ENCODE results near the gene HSF4.
A peak's percentile ranks its signal among the peaks of the same experiment; 100 is the strongest.

Gene HSF4

DNA sequence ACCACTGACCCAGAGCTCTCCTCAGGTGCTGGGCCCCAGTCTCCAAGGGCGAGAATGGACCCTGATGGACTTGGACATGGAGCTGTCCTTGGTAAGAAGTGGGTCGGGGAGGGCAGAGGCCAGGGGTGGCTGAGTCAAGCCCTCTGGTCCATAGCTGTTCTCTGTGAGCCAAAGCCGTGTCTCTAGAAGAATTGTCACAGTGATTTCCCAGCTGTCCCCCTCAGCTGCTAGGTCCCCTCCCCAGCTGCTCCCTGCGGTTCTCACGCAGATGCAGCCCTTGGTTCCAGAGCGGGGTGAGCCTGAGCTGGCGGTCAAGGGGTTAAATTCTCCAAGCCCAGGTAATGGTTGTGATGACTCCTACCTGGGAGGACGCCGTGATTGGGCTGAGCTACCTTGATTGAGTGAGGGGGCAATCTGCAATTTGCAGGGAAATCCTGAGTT is 4.5 kb downstream of the HSF4 start:
- no peaks in the 10 kb centered on the region for H3F3A ChIP-seq (ENCODE audit: low read depth)
- TF ChIP-seq EZH2phosphoT487 (IDR thresholded peaks at IDR 0.05; ENCODE audit: borderline replicate concordance) = no peak
- TF ChIP-seq, protein P1, sequence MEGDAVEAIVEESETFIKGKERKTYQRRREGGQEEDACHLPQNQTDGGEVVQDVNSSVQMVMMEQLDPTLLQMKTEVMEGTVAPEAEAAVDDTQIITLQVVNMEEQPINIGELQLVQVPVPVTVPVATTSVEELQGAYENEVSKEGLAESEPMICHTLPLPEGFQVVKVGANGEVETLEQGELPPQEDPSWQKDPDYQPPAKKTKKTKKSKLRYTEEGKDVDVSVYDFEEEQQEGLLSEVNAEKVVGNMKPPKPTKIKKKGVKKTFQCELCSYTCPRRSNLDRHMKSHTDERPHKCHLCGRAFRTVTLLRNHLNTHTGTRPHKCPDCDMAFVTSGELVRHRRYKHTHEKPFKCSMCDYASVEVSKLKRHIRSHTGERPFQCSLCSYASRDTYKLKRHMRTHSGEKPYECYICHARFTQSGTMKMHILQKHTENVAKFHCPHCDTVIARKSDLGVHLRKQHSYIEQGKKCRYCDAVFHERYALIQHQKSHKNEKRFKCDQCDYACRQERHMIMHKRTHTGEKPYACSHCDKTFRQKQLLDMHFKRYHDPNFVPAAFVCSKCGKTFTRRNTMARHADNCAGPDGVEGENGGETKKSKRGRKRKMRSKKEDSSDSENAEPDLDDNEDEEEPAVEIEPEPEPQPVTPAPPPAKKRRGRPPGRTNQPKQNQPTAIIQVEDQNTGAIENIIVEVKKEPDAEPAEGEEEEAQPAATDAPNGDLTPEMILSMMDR (conservative IDR thresholded peaks at IDR 0.05; ENCODE audit: low read length) = no peak
- peaks cover 23% of the 10 kb centered on the region for H3K4me1 ChIP-seq (ENCODE audit: insufficient read depth, low read length, poor library complexity, severe bottlenecking)
- H2AFZ ChIP-seq (ENCODE audit: low read length) = no peak overlapping the region
- H3K9ac ChIP-seq (ENCODE audit: low read depth, low read length, poor library complexity, severe bottlenecking) = peak overlapping the region; percentile 76
- H4K20me1 ChIP-seq (ENCODE audit: insufficient read depth, low read length, poor library complexity, severe bottlenecking) = no peaks in the 10 kb centered on the region
- peak overlapping the region; percentile 82 for H3K4me3 ChIP-seq (ENCODE audit: low read length, poor library complexity, severe bottlenecking)
- no peaks in the 10 kb centered on the region for H3K9me3 ChIP-seq (ENCODE audit: insufficient read depth, low read depth, low read length)
- H3K4me2 ChIP-seq (ENCODE audit: low read depth, low read length, poor library complexity, severe bottlenecking) = peak overlapping the region; percentile 99
- H3K9me2 ChIP-seq (replicated peaks; ENCODE audit: low read depth, low read length) = no peaks in the 10 kb centered on the region
- no peaks in the 10 kb centered on the region for H3K36me3 ChIP-seq (ENCODE audit: insufficient read depth, low read length)
- H3K79me2 ChIP-seq (ENCODE audit: insufficient read depth, low read length) = no peaks in the 10 kb centered on the region
- H3K27me3 ChIP-seq (ENCODE audit: insufficient read depth, low read length, poor library complexity, severe bottlenecking) = no peaks in the 10 kb centered on the region

DNA sequence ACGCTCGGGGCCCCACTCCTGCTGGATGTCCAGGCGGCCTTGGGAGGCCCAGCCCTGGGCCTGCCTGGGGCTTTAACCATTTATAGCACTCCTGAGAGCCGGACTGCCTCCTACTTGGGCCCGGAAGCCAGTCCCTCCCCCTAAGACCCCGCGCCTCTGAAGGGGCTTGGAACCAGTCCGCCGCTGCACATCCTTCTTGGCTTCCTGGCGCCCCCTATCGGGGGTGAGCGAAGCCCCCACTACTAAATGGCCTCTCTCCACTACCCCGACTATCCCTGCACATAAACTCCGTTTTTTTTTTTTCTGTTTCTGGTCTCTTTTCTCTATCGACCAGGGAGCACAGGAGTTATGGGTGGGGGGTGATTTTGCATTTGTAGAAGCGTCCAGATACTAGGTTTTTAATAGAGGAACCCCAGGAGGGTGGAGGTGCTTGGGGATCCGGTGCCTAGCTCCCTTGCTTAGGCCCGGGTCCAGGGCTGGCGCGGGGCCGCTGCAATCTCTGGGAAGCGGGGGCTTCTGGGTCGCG is 5.2 kb downstream of the HSF4 start:
- H3K36me3 ChIP-seq (ENCODE audit: insufficient read depth, low read length) = no peaks in the 10 kb centered on the region
- H3K9me2 ChIP-seq (replicated peaks; ENCODE audit: low read depth, low read length) = no peaks in the 10 kb centered on the region
- no peaks in the 10 kb centered on the region for H3K9me3 ChIP-seq (ENCODE audit: insufficient read depth, low read depth, low read length)
- no peaks in the 10 kb centered on the region for H3F3A ChIP-seq (ENCODE audit: low read depth)
- peaks cover 2% of the 10 kb centered on the region; the same call in 1 of the 2 replicates for H3K79me2 ChIP-seq (ENCODE audit: insufficient read depth, low read length)
- peak overlapping the region; percentile 99 for H3K4me2 ChIP-seq (ENCODE audit: low read depth, low read length, poor library complexity, severe bottlenecking)
- H3K27me3 ChIP-seq (ENCODE audit: insufficient read depth, low read length, poor library complexity, severe bottlenecking) = no peaks in the 10 kb centered on the region
- H4K20me1 ChIP-seq (ENCODE audit: insufficient read depth, low read length, poor library complexity, severe bottlenecking) = no peaks in the 10 kb centered on the region
- peaks cover 28% of the 10 kb centered on the region for H3K4me1 ChIP-seq (ENCODE audit: insufficient read depth, low read length, poor library complexity, severe bottlenecking)
- H2AFZ ChIP-seq (ENCODE audit: low read length) = peak overlapping the region; percentile 83
- no peak for TF ChIP-seq EZH2phosphoT487 (IDR thresholded peaks at IDR 0.05; ENCODE audit: borderline replicate concordance)
- TF ChIP-seq, protein P1 (conservative IDR thresholded peaks at IDR 0.05; ENCODE audit: low read length) = peak; percentile 83
- H3K4me3 ChIP-seq (ENCODE audit: low read length, poor library complexity, severe bottlenecking) = peak overlapping the region; percentile 82
- peak overlapping the region; percentile 76 for H3K9ac ChIP-seq (ENCODE audit: low read depth, low read length, poor library complexity, severe bottlenecking)

DNA sequence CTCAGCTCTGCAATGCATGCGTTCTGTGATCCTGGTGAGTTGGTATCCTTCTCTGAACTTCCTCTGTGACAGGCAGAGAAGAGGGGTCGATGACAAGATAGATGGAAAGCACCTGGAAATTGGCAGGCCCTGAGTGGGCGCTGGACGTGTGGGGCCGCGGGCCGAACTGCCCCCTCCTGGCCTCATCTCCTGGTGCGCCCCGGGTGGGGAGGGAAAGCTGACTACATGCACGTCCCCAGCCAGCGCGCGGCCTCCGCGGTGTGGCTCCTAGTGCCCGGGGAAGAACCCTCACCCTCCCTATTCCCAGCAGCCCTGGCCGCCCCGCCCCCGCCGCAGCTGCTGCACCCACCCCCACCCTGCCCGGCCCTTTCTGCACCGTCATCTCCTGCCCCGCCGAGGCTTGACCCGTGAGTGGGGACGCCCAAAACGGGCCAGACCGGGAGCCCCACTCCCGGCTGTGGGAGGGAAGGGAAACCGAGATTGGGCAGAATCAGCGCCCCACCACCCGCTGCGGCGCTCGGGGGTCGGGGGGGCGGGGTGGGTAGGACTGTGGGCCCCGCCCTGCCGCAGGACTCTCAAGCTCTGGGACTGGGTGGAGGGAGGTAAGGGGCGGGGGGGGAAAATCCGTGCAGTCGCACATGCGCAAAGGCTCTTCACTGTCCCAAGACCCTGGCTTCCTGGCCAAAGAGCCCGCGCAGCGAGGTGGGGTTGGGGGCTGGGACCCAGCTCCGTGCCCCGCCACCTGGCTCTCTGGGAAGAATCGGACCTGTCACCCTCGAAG is 5.8 kb downstream of the HSF4 start, which contains the start of gene NOL3:
Gene NOL3 (plus strand): TSS at position 371 of the 781 bp plus-strand sequence.
- Histone ChIP-seq H3F3A (ENCODE audit: low read depth) (no peaks in the 10 kb centered on the region), H3K9ac (ENCODE audit: low read depth, low read length, poor library complexity, severe bottlenecking) (peak within 1 kb of the TSS; percentile 76), H3K4me3 (ENCODE audit: low read length, poor library complexity, severe bottlenecking) (peak within 1 kb of the TSS; percentile 82), H3K4me1 (ENCODE audit: insufficient read depth, low read length, poor library complexity, severe bottlenecking) (peaks cover 32% of the 10 kb centered on the region), H3K9me3 (ENCODE audit: insufficient read depth, low read depth, low read length) (no peaks in the 10 kb centered on the region), H3K36me3 (ENCODE audit: insufficient read depth, low read length) (no peaks in the 10 kb centered on the region), H3K4me2 (ENCODE audit: low read depth, low read length, poor library complexity, severe bottlenecking) (peak within 1 kb of the TSS; percentile 99), H2AFZ (ENCODE audit: low read length) (peak within 1 kb of the TSS; percentile 83), H3K27me3 (ENCODE audit: insufficient read depth, low read length, poor library complexity, severe bottlenecking) (no peaks in the 10 kb centered on the region), H3K9me2 (replicated peaks; ENCODE audit: low read depth, low read length) (no peaks in the 10 kb centered on the region), H3K79me2 (ENCODE audit: insufficient read depth, low read length) (peaks cover 8% of the 10 kb centered on the region; the same call in 1 of the 2 replicates), H4K20me1 (ENCODE audit: insufficient read depth, low read length, poor library complexity, severe bottlenecking) (no peaks in the 10 kb centered on the region)
- no peak for TF ChIP-seq EZH2phosphoT487 (IDR thresholded peaks at IDR 0.05; ENCODE audit: borderline replicate concordance)
- TF ChIP-seq, protein P1 (conservative IDR thresholded peaks at IDR 0.05; ENCODE audit: low read length) = no peak

All from Loucy (cell line).